Kidney epithelial cell (primary cell): ENCODE results near the gene GLOD5. TPM values are rescaled to one million over a fixed set of nuclear protein-coding genes. Genes with fewer than 3 reads are reported as not detected.
"Not testable (repeated sequence)": the region's sequence is repeated elsewhere in the genome, so short reads cannot be mapped to it uniquely, and the experiment has no call there.

ENCODE experiments used
- DNase-seq: peaks from one replicate; pipeline ENCODE4 v3.0.0-alpha.2; 2010; ENCODE audit warnings: low read depth
- H3K27me3 ChIP-seq: 2 replicates; pipeline ENCODE4 v1.6.0; 2011; ENCODE audit warnings: low read length; ENCODE audit not compliant: control insufficient read depth, insufficient read depth
- H3K36me3 ChIP-seq: 2 replicates; pipeline ENCODE4 v1.5.1; 2011; ENCODE audit warnings: low read length; ENCODE audit not compliant: control insufficient read depth, insufficient read depth
- H3K4me3 ChIP-seq: 2 replicates; pipeline ENCODE4 v1.5.1; 2011; ENCODE audit warnings: low read depth, mild to moderate bottlenecking, control low read depth, low read length
- total RNA-seq: library from RNA; depleted of rRNA; stranded (reverse); fragments of >200 nt; gene quantifications from 2 replicates; pipeline ENCODE4 v1.2.3, GENCODE V29; 2015
- TF ChIP-seq, protein P1 (sequence below): IDR thresholded peaks from 2 replicates; pipeline ENCODE4 v1.5.1; 2011; ENCODE audit warnings: mild to moderate bottlenecking, moderate library complexity, low read length, control low read depth, inconsistent platforms; ENCODE audit not compliant: insufficient read depth, poor library complexity, severe bottlenecking

GLOD5 gene
- total RNA-seq, 1 donor from 2014 or later = not detected

DNA sequence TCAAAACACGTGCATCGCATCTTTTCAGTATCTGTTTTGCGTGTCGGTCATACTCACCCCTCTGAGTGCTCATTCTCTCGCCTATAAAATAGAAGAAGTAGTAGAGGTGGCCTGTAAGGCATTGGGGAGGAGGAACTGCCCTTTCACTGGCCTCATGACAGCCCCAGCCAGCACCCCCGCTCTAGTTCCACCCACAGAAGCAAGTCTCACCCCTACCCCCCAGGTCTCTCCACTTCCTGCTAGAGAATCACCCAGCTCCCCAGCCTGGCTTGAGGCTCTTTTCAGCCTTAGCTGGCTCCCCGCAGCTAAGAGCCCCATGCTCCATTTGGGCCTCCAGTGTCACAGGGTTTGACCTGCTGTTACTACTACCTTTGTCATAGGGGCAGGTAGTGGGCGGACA, 52.1 kb downstream of the GLOD5 start:
- Histone ChIP-seq H3K27me3 (no peaks in the 10 kb centered on the region), H3K36me3 (no peaks in the 10 kb centered on the region), H3K4me3 (no peak overlapping the region)
- TF ChIP-seq, protein P1, sequence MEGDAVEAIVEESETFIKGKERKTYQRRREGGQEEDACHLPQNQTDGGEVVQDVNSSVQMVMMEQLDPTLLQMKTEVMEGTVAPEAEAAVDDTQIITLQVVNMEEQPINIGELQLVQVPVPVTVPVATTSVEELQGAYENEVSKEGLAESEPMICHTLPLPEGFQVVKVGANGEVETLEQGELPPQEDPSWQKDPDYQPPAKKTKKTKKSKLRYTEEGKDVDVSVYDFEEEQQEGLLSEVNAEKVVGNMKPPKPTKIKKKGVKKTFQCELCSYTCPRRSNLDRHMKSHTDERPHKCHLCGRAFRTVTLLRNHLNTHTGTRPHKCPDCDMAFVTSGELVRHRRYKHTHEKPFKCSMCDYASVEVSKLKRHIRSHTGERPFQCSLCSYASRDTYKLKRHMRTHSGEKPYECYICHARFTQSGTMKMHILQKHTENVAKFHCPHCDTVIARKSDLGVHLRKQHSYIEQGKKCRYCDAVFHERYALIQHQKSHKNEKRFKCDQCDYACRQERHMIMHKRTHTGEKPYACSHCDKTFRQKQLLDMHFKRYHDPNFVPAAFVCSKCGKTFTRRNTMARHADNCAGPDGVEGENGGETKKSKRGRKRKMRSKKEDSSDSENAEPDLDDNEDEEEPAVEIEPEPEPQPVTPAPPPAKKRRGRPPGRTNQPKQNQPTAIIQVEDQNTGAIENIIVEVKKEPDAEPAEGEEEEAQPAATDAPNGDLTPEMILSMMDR = no peak
- DNase-seq = no peak

DNA sequence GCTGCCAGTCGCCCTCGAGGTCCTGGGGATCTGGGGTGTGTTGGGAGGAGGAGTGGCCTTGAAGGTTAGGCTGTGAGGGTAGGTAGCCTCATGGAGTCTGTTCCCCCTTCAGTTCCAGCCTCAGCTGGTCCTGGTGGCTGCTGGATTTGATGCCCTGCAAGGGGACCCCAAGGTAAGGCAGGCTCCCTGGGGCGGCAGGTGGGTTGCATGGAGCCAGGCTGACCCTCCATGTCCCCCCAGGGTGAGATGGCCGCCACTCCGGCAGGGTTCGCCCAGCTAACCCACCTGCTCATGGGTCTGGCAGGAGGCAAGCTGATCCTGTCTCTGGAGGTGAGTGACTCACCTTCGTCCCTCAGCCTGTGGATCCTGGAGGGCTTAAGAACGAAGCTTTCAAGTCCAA, 53.2 kb downstream of the GLOD5 start:
- no peak overlapping the region for H3K4me3 ChIP-seq
- DNase-seq = no peak
- H3K36me3 ChIP-seq = no peaks in the 10 kb centered on the region
- TF ChIP-seq, protein P1 = no peak
- H3K27me3 ChIP-seq = no peaks in the 10 kb centered on the region

- TF ChIP-seq, protein P1 = no peak
- Histone ChIP-seq H3K36me3 (no peaks in the 10 kb centered on the region), H3K27me3 (no peaks in the 10 kb centered on the region), H3K4me3 (no peak overlapping the region)
- no peak for DNase-seq
Observed at GRCh38 chrX:48815266-48815665, 53.7 kb downstream of the GLOD5 start.

- Histone ChIP-seq H3K27me3 (no peaks in the 10 kb centered on the region), H3K4me3 (no peak overlapping the region), H3K36me3 (no peaks in the 10 kb centered on the region)
- DNase-seq = no peak
- TF ChIP-seq, protein P1 = no peak
Observed at GRCh38 chrX:48816014-48816810, 54.7 kb downstream of the GLOD5 start.

- H3K36me3 ChIP-seq = no peaks in the 10 kb centered on the region
- no peaks in the 10 kb centered on the region for H3K27me3 ChIP-seq
- no peak for DNase-seq
- TF ChIP-seq, protein P1 = no peak
- no peak overlapping the region for H3K4me3 ChIP-seq
Observed at GRCh38 chrX:48818098-48818497, 56.6 kb downstream of the GLOD5 start.

GRCh38 chrX:48818866-48819265, 57.3 kb downstream of the GLOD5 start:
- DNase-seq = no peak
- no peaks in the 10 kb centered on the region for H3K36me3 ChIP-seq
- no peaks in the 10 kb centered on the region for H3K27me3 ChIP-seq
- TF ChIP-seq, protein P1 = no peak
- H3K4me3 ChIP-seq = no peak overlapping the region

GRCh38 chrX:48819394-48819793, 57.8 kb downstream of the GLOD5 start:
- not testable (repeated sequence) for H3K27me3 ChIP-seq, H3K36me3 ChIP-seq, DNase-seq, H3K4me3 ChIP-seq
